ENCODE measurements around the gene SERPINB4.
"Not testable (repeated sequence)": the region's sequence is repeated elsewhere in the genome, so short reads cannot be mapped to it uniquely, and the experiment has no call there.

Gene SERPINB4

DNA sequence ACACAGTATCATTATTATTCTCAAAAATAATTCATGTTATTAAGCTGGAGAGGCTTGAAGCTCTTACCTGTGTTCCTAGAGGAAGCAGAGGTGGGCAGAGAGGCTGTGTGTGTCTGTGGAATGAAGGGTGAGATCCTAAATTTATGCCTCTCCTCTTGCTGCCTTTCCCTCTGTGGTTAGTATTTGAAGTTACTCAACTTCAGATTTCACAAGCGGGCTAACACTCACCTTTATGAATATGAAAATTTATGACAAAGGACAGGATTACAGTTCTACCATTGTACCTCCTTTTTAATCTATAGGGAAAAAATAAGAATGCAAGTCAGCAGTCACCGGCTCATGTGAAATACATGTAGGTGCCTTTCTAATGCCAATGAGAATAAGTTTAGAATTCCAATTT, at the start of gene SERPINB4:
Gene SERPINB4, minus strand, starts transcription at position 115 of the 400 bp plus-strand sequence. CDS start 679 bp downstream, outside the sequence.
- DNase-seq: not testable (repeated sequence)

DNA sequence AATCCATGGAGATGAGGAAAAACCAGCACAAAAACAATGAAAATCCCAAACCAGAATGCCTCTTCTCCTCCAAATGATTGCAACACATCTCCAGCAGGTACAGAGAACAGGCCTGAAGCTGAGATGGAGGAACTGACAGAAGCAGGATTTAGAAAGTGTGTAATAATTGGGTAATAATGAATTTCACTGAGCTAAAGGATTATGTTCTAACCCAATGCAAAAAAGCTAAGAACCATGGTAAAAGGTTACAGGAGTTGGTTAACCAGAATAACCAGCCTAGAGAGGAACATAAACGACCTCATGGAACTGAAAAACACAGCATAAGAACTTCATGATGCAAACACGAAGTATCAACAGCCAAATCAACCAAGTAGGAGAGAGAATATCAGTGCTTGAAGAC, 45.0 kb upstream of the SERPINB4 start:
- no peak for DNase-seq

DNA sequence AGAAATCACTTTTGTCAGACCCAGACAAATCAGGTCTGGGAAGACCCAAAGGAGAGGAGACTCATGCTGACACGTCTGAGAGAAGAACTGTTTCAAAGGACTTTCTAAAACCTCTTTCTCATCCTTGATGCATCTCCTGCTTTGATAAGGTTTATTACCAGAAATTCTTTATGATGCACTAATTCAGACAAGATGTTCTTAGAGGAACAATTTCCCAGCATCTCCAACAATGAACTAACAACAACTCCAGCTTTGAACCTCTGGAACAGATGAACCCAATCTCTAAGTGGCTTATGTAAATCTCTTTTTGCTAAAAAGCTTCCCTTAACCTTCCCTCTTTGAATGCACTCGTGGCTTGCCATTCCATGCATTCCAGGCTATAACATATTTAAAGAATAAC, 42.8 kb upstream of the SERPINB4 start:
- DNase-seq: no peak

DNA sequence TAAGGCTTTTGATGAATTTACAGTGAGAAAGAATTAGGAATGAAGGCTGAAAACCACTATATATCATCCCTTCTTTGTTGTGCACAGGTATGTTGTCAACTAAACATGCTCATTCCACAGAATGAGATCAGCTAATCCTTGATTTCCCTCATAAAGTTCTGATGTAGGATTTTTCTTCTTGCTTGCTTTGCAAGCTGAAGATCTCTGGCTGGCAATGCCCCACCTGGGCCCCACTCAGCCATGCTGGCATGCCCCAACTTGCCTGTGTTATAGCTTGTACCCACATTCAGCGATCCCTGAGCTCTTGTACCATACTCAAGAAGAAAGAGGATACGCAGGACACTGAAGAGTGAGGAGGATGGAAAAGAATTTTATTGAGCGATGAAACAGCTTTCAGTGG, 40.7 kb upstream of the SERPINB4 start:
- no peak for DNase-seq

DNA sequence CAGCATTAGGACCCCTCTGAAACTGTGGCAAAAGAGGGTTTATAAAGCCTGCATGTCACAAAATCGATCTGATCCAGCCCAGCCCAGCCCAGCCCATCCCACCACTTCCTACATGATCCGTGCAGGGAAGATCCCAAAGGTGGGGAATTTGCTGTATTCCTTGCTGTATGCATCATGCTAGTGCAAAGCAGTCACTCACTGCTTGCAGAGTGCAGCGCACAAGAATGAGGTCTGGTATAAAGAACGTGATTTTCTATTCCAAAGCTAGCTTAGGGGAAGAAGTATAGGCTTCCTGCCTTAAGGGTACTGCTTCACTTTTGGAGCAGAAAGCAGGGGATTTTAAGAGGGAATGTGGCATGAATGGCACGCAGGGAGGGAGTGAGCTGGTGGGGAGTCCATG, 39.8 kb upstream of the SERPINB4 start:
- no peak for DNase-seq

DNA sequence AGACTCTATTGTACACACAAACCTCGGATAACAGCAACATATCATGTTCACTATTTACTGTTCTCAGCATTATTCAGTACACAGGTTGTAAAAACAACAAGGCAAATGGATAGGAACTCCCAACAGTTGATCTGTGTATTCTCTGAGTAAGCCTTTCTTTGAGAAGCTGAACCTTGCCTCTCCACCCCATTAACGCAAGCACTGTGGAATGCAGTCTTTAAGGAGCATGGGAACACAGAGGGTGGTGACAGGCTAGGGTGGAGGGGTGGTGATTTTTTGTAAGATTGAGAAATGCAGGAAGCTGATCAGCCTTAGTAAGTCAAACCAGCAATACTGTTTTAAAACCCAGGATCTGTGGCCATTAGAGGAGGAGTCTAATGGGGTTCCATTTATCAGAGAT, 39.1 kb upstream of the SERPINB4 start:
- DNase-seq: no peak

DNA sequence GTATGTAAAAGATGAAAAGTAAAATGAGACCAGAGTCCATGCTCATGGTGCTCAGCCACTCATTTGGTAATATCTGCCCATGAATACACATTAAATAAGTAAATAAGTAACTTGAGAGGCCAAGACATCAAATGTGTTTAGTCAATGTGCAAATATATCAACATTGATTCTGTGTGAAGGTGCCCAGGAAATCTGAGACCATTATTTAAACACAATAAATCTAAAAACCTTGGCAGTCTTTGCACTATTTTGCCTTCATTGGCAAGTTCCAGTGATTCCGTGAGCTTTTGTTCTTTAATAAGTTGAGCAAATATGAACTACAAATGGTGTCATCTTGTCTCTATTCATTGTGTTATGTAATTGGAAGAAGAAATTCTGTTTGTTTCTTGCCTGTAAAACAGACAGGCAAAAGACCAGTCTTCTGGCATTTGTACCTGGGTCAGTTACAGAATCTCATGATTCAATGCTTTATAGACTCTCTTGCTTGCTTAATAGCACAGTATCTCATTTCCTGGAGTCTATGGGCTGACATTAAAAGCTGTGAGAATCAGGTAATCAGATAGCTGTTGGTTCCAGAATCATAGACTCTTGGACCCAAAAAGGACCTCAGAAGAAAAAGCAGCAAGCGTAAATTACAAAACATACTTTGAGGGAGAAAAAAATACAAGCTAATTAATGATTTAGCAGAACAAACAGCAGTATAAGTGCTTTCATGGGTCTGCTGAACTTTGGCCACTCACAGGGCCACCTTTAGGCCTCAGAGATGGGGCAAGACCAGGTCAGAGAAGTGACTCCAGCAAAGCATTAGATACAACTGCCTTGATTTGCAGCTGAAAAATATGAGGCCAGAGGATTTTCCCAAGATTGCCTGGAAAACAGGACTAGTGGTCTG, 37.6 kb upstream of the SERPINB4 start:
- no peak for DNase-seq

DNA sequence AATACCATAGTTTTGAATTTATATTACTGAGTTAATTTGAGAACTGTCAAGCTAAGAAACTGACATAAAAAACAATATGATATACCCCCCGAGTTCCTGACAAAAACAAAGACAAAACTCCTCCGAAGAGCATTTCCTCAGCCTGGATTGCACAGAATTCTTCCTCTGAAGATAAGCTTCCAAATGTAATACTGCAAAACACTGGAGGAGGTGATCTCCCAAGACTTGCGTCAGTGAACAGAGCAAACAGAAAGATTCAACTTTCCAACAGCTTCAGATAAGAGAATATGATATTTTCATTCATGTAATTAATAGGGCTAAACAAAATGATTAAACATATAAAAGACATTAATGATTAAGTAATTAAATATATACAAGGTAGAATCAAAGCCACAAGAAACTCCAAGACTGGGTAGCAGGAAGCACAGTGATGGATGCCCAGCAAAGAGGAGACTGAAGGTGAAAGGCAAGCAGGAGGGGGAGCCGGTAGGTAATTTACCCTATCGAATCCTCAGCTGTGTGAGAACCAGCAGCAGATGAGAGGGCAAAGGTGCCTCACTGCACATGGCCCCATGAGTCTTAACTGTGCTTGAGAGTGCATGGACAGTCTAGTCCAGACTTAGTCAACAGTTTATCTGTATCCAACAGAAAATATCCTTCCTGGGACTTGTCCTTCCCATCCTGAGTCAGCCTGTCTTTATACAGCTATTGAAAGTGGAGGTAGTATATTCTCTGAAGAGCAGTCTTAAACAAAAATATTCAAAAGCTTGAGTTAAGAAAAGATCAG, 36.0 kb upstream of the SERPINB4 start:
- DNase-seq: no peak

DNA sequence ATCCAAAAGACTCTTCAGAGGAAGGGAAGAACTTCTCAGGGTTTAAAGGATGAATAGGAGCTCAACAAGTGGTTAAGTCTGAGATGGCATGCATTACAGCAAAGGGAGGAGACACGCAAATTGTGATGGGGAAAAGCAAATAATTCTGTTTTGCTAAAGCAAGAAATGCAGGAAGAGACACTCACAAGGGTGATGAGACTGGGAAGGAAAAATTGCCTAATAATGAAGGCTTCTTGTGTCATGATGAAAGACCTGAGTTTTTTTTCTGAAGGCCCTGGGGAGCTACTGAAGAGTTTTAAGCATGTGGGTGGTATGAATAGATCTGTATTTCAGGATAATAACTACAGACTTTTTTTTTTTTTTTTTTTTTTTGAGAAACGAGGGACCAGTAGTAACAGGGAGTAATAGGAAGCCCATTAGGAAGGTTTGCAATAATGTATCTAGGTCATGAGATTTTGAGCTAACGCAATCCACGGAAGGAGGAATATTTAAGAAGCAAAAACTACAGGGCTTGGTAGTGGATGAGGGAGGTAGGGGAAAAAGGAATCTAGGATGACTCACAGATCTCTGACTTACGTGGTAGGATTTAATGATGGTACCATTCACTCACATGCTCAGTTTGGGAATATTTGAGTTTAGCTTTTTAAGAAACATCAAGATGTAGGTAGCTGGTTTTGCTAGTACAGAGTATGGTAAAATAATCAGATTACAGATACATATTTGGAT, 33.6 kb upstream of the SERPINB4 start:
- DNase-seq: no peak

DNA sequence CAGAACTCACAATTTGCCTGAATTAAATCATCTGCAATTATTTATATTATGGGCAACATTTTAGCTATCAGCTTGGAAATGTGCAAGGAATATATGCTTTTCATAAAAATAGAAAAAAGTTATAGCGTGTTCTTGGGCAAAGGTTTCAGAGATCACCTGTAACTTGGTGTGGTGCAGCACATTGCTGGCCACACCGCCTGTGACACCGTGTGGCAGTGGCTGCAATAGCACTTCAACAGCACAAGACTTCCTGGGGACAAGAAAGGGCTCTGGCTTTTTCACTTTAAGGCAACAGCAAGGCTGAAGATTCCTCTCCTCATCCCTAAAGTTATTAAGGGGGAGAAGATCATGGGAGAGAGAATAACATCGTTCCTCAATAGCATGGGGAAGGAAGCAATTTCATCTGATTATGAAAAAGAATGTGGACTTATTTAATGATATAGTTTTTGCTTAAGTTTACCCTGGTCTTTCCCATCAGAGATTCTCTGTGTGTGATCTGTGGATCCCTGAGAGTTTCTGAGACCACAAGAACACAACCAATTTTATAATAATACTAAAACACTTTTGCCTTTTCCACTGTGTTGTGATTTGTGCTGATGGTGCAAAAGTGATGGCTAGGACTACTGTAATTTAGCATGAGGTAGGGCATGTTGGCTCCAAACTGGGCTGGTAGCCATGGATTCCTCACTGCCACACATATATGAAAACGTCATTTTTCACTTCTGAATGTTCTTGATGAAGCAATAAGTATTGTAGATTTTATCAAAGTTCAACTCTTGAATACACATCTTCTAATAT, 32.7 kb upstream of the SERPINB4 start:
- peak; percentile 4 to 28 for DNase-seq

DNA sequence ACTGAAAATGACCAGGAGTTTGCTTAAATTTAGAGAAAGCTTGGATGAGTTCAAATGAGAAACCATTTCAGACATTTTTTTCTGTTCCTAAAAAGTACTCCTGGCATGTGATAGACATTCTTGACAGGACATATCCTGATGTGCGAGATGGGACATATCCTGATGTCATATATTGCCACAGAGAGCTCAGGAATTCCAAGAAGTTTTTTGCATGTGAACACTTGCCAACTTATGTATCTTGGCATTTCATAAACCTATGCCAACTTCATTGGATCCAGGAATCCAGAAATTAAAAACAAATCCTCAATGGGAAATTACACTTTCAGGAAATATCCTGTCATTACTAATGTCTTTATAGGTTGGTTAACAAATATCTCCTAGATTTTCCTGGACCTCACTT, 20.5 kb upstream of the SERPINB4 start:
- DNase-seq: no peak

DNA sequence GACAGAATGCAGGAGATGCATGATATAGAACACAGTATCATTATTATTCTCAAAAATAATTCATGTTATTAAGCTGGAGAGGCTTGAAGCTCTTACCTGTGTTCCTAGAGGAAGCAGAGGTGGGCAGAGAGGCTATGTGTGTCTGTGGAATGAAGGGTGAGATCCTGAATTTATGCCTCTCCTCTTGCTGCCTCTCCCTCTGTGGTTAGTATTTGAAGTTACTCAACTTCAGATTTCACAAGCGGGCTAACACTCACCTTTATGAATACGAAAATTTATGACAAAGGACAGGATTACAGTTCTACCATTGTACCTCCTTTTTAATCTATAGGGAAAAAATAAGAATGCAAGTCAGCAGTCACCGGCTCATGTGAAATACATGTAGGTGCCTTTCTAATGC, 17.7 kb upstream of the SERPINB4 start, which contains the start of gene SERPINB3:
Gene SERPINB3, minus strand, starts transcription at position 144 of the 400 bp plus-strand sequence. CDS start 677 bp downstream, outside the sequence.
- not testable (repeated sequence) for DNase-seq

DNA sequence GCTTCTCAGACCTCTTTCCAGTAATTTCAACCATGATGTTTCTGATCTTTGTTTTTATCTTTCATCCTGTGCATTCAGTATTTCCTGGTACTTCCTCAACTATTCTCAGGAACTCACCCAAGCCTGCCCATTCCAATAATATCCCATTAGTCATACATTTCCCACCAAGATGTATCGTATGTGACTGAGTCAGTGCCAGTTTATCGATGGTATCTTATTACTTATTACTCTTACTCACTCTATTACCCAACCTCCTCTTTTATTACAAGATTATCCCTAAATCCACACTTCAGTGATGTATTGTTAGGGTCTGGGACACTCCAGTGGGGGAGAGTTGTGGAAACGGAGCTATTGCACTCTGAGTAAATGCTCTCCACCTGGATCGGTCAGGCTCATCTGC, 14.9 kb upstream of the SERPINB4 start:
- DNase-seq: not testable (repeated sequence)

DNA sequence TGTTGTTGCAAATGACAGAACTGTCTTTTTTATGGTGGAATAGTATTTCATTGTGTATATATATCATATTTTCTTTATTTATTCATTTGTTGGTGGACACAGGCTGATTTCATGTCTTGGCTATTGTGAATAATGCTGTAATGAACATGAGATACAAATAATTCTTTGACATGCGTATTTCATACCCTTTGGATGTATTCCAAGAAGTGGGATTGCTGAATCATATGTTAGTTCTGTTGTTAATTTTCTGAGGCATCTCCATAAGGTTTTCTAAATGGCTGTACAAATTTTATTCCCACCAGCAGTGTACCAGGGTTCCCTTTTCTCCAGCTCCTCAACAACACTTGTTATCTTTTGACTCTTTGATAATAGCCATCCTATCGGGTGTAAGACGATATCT, 6.2 kb upstream of the SERPINB4 start:
- DNase-seq: peak in 1 of 2 experiments; percentile 4

DNA sequence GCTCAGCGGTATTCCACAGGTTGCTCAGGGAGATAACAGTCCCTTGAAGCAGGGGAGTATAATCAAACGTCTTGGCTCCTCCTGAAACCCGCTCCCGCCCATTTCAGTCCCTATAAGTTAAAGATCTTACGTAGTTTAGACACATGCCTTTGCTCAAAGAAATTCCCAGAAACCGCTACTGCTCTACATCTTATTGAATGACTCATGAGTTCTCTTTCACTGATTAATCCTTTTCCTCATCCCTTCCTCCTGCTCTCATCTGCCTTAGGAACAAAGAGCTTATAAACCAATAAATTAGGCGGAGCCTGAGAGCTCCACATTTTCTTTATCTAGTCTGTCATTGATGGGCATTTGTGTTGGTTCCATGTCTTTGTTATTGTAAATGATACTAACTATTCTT, 4.2 kb upstream of the SERPINB4 start:
- DNase-seq: no peak

DNA sequence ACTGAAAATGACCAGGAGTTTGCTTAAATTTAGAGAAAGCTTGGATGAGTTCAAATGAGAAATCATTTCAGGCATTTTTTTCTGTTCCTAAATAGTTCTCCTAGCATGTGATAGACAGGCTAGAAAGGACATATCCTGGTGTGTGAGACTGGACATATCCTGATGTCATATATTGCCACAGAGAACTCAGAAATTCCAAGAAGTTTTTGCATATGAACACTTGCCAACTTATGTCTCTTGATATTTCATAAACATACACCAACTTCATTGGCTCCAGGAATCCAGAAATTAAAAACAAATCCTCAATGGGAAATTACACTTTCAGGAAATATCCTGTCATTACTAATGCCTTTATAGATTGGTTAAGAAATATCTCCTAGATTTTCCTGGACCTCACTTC, 2.9 kb upstream of the SERPINB4 start:
- DNase-seq: no peak

DNA sequence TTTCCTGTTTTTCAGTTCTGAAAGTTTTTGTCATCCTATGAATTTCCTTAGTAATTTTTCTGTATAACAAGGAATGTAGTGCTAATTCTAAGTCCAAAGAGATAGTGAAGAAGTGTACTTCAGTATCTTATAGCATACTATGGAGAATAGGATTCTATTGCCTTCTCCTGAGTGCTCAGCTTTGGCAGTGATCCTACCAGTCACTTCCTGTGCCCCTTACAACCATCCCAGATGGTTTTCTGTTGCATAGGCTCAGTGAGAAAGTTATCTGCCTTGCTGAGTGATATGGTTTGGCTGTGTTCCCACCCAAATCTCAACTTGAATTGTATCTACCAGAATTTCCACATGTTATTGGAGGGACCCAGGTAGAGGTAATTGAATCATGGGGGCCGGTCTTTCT, 638 bp upstream of the SERPINB4 start:
- DNase-seq: not testable (repeated sequence)

DNA sequence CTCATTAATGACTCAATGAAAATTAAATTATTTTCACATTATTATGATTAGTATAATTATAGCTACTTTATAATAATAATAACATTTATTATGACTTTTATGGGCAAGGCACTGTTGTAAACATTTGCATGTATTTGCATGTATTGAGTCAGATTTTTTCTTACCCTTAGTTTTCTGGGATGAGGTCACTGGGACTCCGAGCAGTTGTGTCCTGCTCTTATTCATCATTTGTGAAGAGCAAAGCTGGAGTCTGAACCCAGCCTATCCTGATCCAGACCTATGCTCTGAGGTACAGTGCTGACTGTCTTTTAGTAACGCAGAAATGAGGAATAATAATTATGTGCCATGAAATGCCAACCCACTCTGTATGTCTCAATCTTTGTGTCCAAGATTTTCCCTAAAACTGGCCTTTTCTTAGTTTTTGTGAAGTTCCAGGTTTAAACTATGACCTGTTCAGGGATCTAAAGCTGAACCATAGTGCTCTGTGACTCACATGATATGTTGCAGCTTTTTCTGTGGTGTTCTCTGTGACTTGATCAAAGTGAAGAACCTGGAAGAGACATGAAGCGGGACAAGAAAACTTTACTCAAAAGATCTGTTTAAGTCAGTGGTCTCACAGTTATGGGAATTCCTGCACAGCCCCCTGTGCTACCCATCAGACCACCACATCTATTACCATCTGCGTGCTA, 1.2 kb downstream of the SERPINB4 start:
- not testable (repeated sequence) for DNase-seq

DNA sequence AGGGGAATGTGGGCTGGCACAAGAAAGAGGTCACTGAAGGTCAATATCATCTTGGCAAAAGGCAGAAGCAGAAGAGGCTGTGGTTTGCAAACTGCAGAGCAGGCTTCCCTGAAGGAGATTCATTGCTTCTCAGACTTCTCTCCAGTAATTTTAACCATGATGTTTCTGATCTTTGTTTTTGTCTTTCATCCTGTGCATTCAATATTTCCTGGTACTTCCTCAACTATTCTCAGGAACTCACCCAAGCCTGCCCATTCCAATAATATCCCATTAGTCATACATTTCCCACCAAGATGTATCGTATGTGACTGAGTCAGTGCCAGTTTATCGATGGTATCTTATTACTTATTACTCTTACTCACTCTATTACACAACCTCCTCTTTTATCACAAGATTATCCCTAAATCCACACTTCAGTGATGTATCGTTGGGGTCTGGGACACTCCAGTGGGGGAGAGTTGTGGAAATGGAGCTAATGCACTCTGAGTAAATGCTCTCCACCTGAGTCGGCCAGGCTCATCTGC, 2.8 kb downstream of the SERPINB4 start:
- not testable (repeated sequence) for DNase-seq

DNA sequence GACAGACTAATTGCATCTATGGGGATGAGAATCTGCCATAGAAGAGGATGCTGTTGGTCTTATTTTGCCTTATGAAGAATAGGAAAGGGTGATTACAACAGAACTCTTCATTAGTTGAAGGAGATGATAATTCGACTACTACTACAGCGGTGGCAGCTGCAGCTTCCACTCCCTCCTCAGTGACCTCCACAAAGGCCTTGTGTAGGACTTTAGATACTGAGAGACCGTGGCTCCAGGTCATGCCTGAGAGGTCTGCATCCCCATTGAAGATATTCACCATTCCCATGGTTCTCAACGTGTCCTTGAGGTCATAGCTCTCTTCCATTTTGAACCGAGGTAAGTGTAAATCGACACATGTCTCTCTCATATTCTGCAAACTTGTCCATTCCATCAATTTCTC, 6.4 kb downstream of the SERPINB4 start:
- no peak for DNase-seq

DNA sequence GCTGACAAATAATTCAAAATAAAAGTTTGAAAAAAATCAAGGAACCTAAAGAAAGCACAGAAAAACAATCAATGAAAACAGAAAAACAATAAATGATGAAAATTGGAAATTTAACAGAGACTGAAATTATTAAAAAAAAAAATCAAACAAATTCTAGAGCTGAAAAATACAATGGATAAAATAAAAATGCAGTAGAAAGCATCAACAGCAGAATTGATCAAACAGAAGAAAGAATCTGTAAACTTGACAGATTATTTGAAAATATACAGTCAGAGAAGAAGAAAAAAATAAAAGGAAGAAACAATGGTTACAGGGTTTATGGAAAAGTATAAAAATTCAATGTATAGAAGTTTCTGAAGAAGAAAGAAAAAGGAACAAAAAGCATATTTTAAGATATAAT, 16.2 kb downstream of the SERPINB4 start:
- no peak for DNase-seq
